ENCODE measurements around the gene CEP192. TPM values are rescaled to one million over a fixed set of nuclear protein-coding genes. Genes with fewer than 3 reads are reported as not detected.

Gene CEP192
- total and polyA plus RNA-seq, 10 of the 15 experiments (the other 5 are each of a cell fraction or from before 2014, with no cell fraction given) = 15.4 to 58.2 (median 29.6) TPM

- TF ChIP-seq ZBTB11 (CRISPR knock-in tag; IDR thresholded peaks at IDR 0.05) = peak; percentile 31; the same call in 1 of the 2 replicates
- peak; percentile 90; the same call in 1 of the 2 replicates for TF ChIP-seq POLR2AphosphoS2 (IDR thresholded peaks at IDR 0.05; ENCODE audit: low read depth, low read length)
- TF ChIP-seq BHLHE40 (IDR thresholded peaks at IDR 0.05; ENCODE audit: borderline replicate concordance in 1 of 2, low read depth in 2 of 2, low read length in 1 of 2) = peak; percentile 82 to 93
- TF ChIP-seq ASH2L (IDR thresholded peaks at IDR 0.05; ENCODE audit: borderline replicate concordance, low read depth) = peak; percentile 85; the same call in 1 of the 2 replicates
- TF ChIP-seq ESRRA (IDR thresholded peaks at IDR 0.05; ENCODE audit: low read length) = peak; percentile 62; the same call in 1 of the 2 replicates
- peak; percentile 78; the same call in 1 of the 2 replicates for TF ChIP-seq POLR2AphosphoS5 (IDR thresholded peaks at IDR 0.05; ENCODE audit: low read length)
- TF ChIP-seq HDGF (IDR thresholded peaks at IDR 0.05) = peak; percentile 61; the same call in 1 of the 2 replicates
- no peak for TF ChIP-seq CBX3 (IDR thresholded peaks at IDR 0.05; ENCODE audit: borderline replicate concordance, low read depth)
- 0 out of 2 replicates have a peak, but pooled peaks have one; percentile 6 for TF ChIP-seq NFYB (IDR thresholded peaks at IDR 0.05; ENCODE audit: insufficient read depth, low read depth, low read length)
- peak; percentile 89 for TF ChIP-seq IKZF1 (conservative IDR thresholded peaks at IDR 0.05)
- TF ChIP-seq ZSCAN29 (IDR thresholded peaks at IDR 0.05) = no peak
- TF ChIP-seq CREM (IDR thresholded peaks at IDR 0.05; ENCODE audit: low read depth) = peak; percentile 58; the same call in 1 of the 2 replicates
- no peak for TF ChIP-seq KAT2A (conservative IDR thresholded peaks at IDR 0.05; ENCODE audit: control insufficient read depth, low read depth, low read length)
- no peak for TF ChIP-seq PAX8 (IDR thresholded peaks at IDR 0.05)
- no peak for TF ChIP-seq NFIC (IDR thresholded peaks at IDR 0.05; ENCODE audit: low read depth, low read length)
- TF ChIP-seq ATF7 (IDR thresholded peaks at IDR 0.05; ENCODE audit: low read depth) = no peak
- TF ChIP-seq NR2C1 (IDR thresholded peaks at IDR 0.05) = peak; percentile 82
- no peak for TF ChIP-seq CEBPB (IDR thresholded peaks at IDR 0.05; ENCODE audit: borderline replicate concordance in 1 of 2, low read depth in 2 of 2, low read length in 2 of 2)
- no peak for TF ChIP-seq CEBPZ (IDR thresholded peaks at IDR 0.05; ENCODE audit: low read depth, low read length)
- TF ChIP-seq REST (IDR thresholded peaks at IDR 0.05; ENCODE audit: low read depth, low read length) = no peak
Observed at GRCh38 chr18:12948050-12948804, 42.9 kb upstream of the CEP192 start (continued).
